ENCODE data around the gene TMEM63A. TPM values are rescaled to one million over a fixed set of nuclear protein-coding genes. Genes with fewer than 3 reads are reported as not detected.
"Not testable (repeated sequence)": the region's sequence is repeated elsewhere in the genome, so short reads cannot be mapped to it uniquely, and the experiment has no call there.

TMEM63A gene
- total RNA-seq, 1 donor from 2014 or later = 33.5 TPM

DNA sequence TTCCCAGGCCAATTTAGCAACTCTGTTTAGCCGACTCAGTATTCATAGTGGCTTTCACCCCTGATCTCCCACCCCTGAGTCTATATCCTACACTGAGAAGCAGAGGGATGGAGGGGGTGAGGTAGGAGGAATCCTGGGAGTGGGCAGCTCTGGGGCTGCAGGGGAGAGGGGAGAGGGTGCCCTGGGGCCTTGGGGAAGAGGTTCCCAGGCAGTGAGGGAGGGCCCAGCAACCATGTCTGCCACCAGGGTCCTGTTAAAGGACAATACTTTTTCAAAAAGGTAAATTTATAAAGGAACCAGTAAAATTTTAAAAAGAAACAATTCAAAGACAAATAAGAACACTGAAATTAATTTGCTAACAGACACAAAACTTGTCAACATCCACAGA lies 42.0 kb downstream of the TMEM63A start:
- H3K27me3 Mint-ChIP-seq (ENCODE audit: low read depth) = no peaks in the 10 kb centered on the region
- H3K4me1 Mint-ChIP-seq (ENCODE audit: low read depth) = no peaks in the 10 kb centered on the region
- intact Hi-C loops (cut with micrococcal nuclease) = no loop called here
- H3K9me3 Mint-ChIP-seq = no peaks in the 10 kb centered on the region
- no peak overlapping the region for H3K4me3 Mint-ChIP-seq (ENCODE audit: low read depth)
- H3K36me3 Mint-ChIP-seq (ENCODE audit: low read depth) = no peaks in the 10 kb centered on the region
- DNase-seq (ENCODE audit: low spot score) = no peak
- no peak overlapping the region for H3K27ac Mint-ChIP-seq

DNA sequence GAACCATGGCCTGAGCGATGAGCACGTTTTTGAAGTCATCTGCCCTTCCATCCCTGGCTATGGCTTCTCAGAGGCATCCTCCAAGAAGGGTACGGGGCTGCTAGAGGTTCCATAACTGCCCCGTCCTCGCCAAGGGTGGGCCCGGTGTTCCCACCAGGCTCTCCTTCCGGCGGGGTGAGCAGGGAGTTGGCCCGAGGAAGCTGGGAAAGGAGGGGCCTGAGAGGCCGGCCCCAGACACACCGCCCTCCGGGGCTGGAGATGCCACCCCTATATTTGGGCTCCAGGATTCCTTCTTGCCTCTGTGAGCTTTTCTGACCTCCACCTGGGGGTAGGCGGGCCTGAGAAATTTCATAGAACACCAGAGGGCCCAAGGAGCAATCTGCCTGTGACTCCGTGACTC lies 43.4 kb downstream of the TMEM63A start:
- Mint-ChIP-seq H3K9me3 (no peaks in the 10 kb centered on the region), H3K27me3 (ENCODE audit: low read depth) (no peaks in the 10 kb centered on the region), H3K36me3 (ENCODE audit: low read depth) (no peaks in the 10 kb centered on the region), H3K4me1 (ENCODE audit: low read depth) (no peaks in the 10 kb centered on the region), H3K4me3 (ENCODE audit: low read depth) (no peak overlapping the region), H3K27ac (no peak overlapping the region)
- no peak for DNase-seq (ENCODE audit: low spot score)
- intact Hi-C loops (cut with micrococcal nuclease) = no loop called here

DNA sequence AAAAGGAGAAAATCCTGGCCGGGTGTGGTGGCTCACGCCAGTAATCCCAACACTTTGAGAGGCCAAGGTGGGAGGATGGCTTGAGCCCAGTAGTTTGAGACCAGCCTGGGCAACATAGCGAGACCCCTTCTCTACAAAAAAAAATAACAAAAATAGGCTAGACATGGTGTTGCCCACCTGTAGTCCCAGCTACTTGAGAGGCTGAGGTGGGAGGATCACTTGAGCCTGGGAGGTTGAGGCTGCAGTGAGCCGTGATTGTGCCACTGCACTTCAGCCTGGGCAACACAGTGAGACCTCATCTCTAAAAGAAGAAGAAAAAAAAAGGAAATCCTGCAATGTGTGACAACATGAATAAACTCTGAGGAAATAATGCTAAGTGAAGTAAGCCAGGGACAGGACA lies 45.9 kb downstream of the TMEM63A start:
- H3K27ac Mint-ChIP-seq; intact Hi-C loops (cut with micrococcal nuclease): not testable (repeated sequence)

DNA sequence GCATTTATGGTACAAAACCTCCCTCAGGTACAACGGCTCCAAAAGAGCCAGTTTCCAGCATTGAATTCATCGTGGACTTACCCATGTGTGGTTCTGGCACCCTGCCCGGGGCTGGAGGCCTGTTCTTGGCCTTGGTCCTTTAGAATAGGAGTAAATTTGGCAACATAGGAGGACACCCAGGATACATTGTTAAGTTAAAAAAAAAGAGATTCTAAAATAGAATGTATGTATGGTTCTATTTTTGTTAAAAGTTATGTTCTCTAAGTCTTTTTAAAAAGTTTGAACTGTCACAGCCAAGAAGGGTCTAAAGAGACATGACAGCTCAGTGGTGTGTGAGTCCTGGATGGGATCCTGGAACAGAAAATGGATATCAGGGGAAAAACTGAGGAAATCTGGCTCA lies 46.3 kb downstream of the TMEM63A start:
- intact Hi-C loops (cut with micrococcal nuclease) = no loop called here
- H3K4me3 Mint-ChIP-seq (ENCODE audit: low read depth) = no peak overlapping the region
- H3K4me1 Mint-ChIP-seq (ENCODE audit: low read depth) = no peaks in the 10 kb centered on the region
- no peaks in the 10 kb centered on the region for H3K9me3 Mint-ChIP-seq
- no peak overlapping the region for H3K27ac Mint-ChIP-seq
- no peak for DNase-seq (ENCODE audit: low spot score)
- H3K27me3 Mint-ChIP-seq (ENCODE audit: low read depth) = no peaks in the 10 kb centered on the region
- no peaks in the 10 kb centered on the region for H3K36me3 Mint-ChIP-seq (ENCODE audit: low read depth)

More for the DNA sequence above, 45.9 kb downstream of the TMEM63A start:
- not testable (repeated sequence) for H3K4me1 Mint-ChIP-seq (ENCODE audit: low read depth); H3K4me3 Mint-ChIP-seq (ENCODE audit: low read depth); H3K36me3 Mint-ChIP-seq (ENCODE audit: low read depth); H3K9me3 Mint-ChIP-seq; DNase-seq (ENCODE audit: low spot score); H3K27me3 Mint-ChIP-seq (ENCODE audit: low read depth)

DNA sequence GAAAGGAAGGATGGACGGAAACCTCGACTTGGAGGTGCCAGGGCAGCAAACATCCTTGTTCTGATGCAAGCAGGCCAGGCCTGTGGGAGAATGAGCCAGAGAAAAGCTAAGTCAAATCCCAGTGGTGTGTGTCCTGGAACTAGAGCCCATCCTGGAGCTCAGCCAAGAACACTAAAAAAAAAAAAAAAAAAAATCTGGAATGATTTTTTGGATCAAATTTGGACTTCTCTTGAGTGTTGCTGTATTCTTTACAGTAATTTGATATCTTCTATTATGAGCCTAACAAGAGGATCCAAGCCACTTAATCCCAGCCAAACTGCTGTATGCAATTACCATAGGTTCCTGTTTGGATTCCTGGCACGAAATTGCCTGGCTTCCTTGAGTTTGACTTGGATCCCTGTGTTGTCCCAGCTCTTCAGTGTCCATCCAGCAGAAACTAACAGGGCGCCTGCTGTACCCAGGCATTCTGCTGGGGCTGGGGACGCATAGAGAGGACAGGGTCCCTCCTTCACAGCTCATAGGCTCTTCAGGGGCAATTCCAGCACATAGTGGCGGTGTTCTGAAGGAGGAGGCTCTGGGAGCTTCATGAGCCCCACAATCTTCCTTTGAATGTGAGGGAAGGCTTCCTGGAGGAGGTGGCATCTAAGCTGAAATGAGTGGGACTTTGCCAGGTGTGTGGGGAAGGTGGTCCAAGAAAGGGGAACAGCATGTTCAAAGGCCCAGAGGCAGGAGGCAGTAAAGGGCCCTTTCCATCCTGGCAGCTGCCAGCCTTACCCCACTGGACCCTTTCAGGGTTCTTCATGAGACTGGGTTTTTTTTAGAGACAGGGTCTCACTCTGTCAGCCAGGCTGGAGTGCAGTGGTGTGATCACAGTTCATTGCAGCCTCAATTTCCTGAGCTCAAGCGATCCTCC lies 47.5 kb downstream of the TMEM63A start:
- Mint-ChIP-seq H3K27ac (no peak overlapping the region), H3K36me3 (ENCODE audit: low read depth) (no peaks in the 10 kb centered on the region), H3K4me1 (ENCODE audit: low read depth) (no peaks in the 10 kb centered on the region), H3K4me3 (ENCODE audit: low read depth) (no peak overlapping the region), H3K27me3 (ENCODE audit: low read depth) (no peaks in the 10 kb centered on the region), H3K9me3 (no peaks in the 10 kb centered on the region)
- intact Hi-C loops (cut with micrococcal nuclease) = no loop called here
- DNase-seq (ENCODE audit: low spot score) = no peak

DNA sequence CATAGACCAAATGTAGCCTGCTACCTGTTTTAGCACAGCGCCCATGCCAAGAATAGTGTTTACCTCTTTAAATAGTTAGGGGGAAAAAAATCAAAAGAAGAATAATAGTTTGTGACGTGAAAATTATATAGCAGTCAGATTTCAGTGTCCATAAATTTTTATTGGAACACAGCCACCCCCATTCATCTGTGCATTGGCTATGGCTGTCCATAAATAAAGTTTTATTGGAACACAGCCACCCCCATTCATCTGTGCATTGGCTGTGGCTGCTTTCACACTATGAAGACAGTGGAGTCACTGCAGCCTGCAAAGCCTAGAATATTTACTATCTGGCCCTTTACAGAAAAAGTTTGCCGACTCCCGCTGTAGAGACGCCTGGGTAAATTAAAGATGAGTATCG lies 51.3 kb downstream of the TMEM63A start:
- Mint-ChIP-seq H3K36me3 (ENCODE audit: low read depth) (no peaks in the 10 kb centered on the region), H3K4me3 (ENCODE audit: low read depth) (no peak overlapping the region), H3K9me3 (no peaks in the 10 kb centered on the region), H3K4me1 (ENCODE audit: low read depth) (no peaks in the 10 kb centered on the region), H3K27me3 (ENCODE audit: low read depth) (no peaks in the 10 kb centered on the region), H3K27ac (no peak overlapping the region)
- intact Hi-C loops (cut with micrococcal nuclease) = no loop called here
- no peak for DNase-seq (ENCODE audit: low spot score)

DNA sequence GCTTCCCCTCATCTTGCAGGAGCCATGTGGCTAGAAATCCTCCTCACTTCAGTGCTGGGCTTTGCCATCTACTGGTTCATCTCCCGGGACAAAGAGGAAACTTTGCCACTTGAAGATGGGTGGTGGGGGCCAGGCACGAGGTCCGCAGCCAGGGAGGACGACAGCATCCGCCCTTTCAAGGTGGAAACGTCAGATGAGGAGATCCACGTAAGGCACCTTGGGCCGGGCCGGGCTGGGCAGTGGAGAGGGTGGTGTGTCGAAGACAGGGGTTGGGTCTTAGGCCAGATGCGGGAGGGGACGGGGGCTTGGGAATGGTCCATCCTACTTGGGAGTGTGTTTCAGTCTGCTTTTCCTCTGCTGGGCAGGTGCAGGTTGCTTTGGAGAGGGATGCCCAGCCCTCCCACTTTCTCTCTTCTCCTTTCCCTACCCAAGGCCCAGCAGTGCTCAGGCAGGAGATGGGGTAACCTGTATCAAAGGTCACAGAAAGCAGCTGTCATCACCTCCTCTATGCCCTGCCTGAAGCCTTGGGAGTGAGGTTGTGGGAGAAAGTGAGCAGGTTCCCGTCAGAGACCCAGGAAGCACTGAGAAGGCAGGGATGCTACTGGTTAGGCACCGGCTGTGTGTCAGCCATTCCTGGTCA lies 53.4 kb downstream of the TMEM63A start:
- no peaks in the 10 kb centered on the region for H3K9me3 Mint-ChIP-seq
- no peaks in the 10 kb centered on the region for H3K4me1 Mint-ChIP-seq (ENCODE audit: low read depth)
- no peak for DNase-seq (ENCODE audit: low spot score)
- intact Hi-C loops (cut with micrococcal nuclease) = no loop called here
- no peaks in the 10 kb centered on the region for H3K27me3 Mint-ChIP-seq (ENCODE audit: low read depth)
- no peaks in the 10 kb centered on the region for H3K36me3 Mint-ChIP-seq (ENCODE audit: low read depth)
- no peak overlapping the region for H3K27ac Mint-ChIP-seq
- H3K4me3 Mint-ChIP-seq (ENCODE audit: low read depth) = no peak overlapping the region

DNA sequence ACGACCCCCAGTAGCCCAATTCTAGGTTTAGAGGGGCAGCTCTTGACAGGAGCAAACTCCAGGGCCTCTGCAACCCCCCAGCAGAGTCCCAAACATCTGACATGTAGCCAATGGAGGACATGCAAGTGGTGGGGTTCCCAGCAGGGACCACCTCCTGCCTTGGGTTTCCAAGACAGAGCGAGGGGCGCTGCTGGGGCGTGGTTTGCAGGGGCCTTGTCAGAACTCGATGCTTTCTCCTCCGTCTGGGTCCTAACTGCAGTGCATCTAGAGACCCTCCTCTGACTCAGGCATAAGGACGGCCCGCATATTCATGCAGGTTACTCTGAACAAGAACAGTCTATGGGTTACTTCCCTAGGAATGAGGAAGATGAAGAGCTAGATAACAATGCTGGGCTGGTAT lies 55.1 kb downstream of the TMEM63A start:
- intact Hi-C loops (cut with micrococcal nuclease) = no loop called here
- Mint-ChIP-seq H3K9me3 (no peaks in the 10 kb centered on the region), H3K27ac (no peak overlapping the region), H3K4me3 (ENCODE audit: low read depth) (no peak overlapping the region), H3K27me3 (ENCODE audit: low read depth) (no peaks in the 10 kb centered on the region), H3K36me3 (ENCODE audit: low read depth) (no peaks in the 10 kb centered on the region), H3K4me1 (ENCODE audit: low read depth) (no peaks in the 10 kb centered on the region)
- no peak for DNase-seq (ENCODE audit: low spot score)

DNA sequence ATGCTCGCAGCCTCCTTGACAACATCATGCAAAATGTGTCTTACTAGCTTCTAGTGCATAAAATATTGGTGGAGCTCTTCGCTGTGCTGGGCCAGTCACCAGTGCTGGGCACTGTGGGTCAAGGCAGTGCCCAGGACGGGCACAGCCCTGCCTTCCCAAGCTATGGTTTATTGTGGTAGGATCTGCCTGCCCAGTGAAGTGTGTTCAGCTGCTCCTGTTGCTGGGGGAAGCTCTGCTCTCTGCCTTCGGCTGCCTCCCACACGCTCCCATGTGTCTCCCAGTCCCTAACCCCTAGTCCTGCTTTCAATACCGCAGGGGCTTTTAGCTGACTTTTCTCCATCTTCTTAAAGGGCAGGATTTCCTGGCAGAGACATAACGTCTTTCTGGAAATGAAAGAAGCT lies 56.6 kb downstream of the TMEM63A start:
- no peaks in the 10 kb centered on the region for H3K9me3 Mint-ChIP-seq
- peaks cover 1% of the 10 kb centered on the region for H3K27me3 Mint-ChIP-seq (ENCODE audit: low read depth)
- intact Hi-C loops (cut with micrococcal nuclease) = no loop called here
- DNase-seq (ENCODE audit: low spot score) = no peak
- no peak overlapping the region for H3K27ac Mint-ChIP-seq
- H3K4me3 Mint-ChIP-seq (ENCODE audit: low read depth) = no peak overlapping the region
- H3K4me1 Mint-ChIP-seq (ENCODE audit: low read depth) = no peaks in the 10 kb centered on the region
- no peaks in the 10 kb centered on the region for H3K36me3 Mint-ChIP-seq (ENCODE audit: low read depth)

DNA sequence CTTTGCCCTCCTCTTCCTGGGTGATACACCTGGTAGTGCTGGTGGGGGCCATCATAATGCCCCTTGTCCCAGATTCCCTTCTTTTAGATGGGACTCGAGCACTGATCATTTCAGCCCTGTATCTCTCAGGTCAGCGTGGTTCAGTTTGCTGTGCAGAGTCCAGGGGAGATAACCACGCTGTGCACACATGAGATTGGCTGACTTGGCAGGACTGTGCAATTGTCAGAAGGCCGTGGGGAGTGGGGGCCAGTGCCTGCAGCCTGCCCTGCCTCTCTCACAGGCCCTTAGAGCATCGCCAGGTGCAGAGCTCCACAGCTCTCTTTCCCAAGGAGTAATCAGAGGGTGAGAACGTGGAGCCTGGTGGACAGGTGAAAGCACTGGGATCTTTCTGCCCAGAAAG lies 57.1 kb downstream of the TMEM63A start:
- no peaks in the 10 kb centered on the region for H3K9me3 Mint-ChIP-seq
- H3K27ac Mint-ChIP-seq = no peak overlapping the region
- no peak for DNase-seq (ENCODE audit: low spot score)
- intact Hi-C loops (cut with micrococcal nuclease) = no loop called here
- no peaks in the 10 kb centered on the region for H3K4me1 Mint-ChIP-seq (ENCODE audit: low read depth)
- H3K4me3 Mint-ChIP-seq (ENCODE audit: low read depth) = no peak overlapping the region
- H3K36me3 Mint-ChIP-seq (ENCODE audit: low read depth) = no peaks in the 10 kb centered on the region
- peaks cover 1% of the 10 kb centered on the region for H3K27me3 Mint-ChIP-seq (ENCODE audit: low read depth)

DNA sequence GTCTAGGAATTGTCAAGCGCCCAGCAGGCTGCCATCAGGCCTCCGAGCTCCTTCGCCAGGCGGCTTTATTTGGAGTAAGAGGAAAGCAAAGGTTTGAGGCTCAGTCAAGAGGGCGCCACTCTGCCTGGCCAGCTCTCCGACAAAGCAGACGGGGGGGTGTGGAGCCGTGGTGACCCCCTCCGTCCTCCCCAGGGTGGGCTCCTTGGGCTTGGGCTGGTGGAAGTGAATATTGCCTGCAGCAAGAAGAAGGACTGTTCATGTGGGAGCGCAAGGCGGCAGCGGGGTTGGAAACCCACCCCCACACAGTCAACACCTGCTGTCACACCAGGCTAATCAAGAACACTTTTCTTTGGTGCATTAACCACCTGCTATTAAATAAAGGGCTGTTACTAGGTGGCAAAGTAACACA lies 57.6 kb downstream of the TMEM63A start:
- peaks cover 1% of the 10 kb centered on the region for H3K27me3 Mint-ChIP-seq (ENCODE audit: low read depth)
- H3K36me3 Mint-ChIP-seq (ENCODE audit: low read depth) = no peaks in the 10 kb centered on the region
- intact Hi-C loops (cut with micrococcal nuclease) = no loop called here
- no peaks in the 10 kb centered on the region for H3K4me1 Mint-ChIP-seq (ENCODE audit: low read depth)
- no peaks in the 10 kb centered on the region for H3K9me3 Mint-ChIP-seq
- no peak overlapping the region for H3K27ac Mint-ChIP-seq
- no peak overlapping the region for H3K4me3 Mint-ChIP-seq (ENCODE audit: low read depth)
- DNase-seq (ENCODE audit: low spot score) = no peak

DNA sequence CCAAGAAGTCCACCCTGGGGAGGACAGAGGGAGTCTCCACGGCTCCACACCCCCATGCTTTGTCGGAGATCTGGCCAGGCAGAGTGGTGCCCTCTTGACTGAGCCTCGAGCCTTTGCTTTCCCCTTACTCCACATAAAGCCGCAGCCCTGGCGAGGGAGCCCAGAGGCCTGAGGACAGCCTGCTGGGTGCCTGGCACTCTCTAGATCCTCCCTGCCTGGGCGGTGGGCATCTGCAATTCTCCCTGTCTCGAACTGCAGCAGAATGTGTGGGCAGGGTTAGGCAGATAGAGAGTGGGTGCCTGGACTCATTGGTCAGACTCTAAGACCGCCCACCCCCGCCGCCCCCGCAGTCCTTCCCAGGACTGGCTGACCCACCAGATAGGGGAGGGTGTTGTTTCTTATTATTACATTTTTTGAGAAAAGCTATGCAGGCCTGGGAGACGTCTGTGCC lies 58.3 kb downstream of the TMEM63A start:
- no peaks in the 10 kb centered on the region for H3K36me3 Mint-ChIP-seq (ENCODE audit: low read depth)
- H3K4me1 Mint-ChIP-seq (ENCODE audit: low read depth) = no peaks in the 10 kb centered on the region
- no peaks in the 10 kb centered on the region for H3K9me3 Mint-ChIP-seq
- H3K4me3 Mint-ChIP-seq (ENCODE audit: low read depth) = no peak overlapping the region
- intact Hi-C loops (cut with micrococcal nuclease) = no loop called here
- no peak for DNase-seq (ENCODE audit: low spot score)
- H3K27ac Mint-ChIP-seq = no peak overlapping the region
- peaks cover 1% of the 10 kb centered on the region for H3K27me3 Mint-ChIP-seq (ENCODE audit: low read depth)

DNA sequence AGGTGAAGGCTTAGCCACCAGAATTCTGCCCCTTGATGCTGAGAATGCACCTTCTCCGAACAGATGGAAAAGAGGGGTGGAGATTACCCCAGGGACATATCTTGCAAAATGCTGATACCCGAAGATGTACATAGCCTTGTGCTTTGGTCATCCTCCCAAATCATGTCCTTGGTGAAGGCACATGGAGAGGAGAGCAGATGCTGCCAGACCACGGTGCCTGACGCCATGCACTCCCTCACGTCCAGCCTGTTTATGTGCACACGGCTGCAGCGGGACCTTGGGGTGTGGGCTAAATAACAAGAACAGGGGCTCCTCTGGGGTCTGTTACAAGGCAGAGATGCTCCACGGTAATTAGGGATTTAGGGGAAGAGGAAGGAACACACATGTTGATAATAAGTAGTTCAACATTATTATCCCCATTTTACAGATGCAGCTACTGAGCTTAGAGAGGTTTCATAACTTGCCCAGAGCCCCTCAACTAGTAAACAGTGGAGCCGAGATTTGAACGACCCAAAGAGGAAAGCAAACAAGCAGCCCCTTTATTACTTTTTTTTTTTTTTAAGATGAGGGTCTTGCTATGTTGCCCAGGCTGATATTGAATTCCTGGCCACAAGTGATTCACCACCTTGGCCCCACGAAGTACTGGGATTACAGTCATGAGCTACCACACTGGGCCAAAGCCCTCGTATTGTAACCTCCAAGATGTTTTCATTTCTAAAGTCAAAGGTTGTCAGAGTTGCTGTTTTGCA lies 59.4 kb downstream of the TMEM63A start:
- Mint-ChIP-seq H3K36me3 (ENCODE audit: low read depth) (no peaks in the 10 kb centered on the region), H3K9me3 (no peaks in the 10 kb centered on the region), H3K4me3 (ENCODE audit: low read depth) (no peak overlapping the region), H3K27me3 (ENCODE audit: low read depth) (peaks cover 1% of the 10 kb centered on the region), H3K4me1 (ENCODE audit: low read depth) (peaks cover 2% of the 10 kb centered on the region), H3K27ac (no peak overlapping the region)
- no peak for DNase-seq (ENCODE audit: low spot score)
- intact Hi-C loops (cut with micrococcal nuclease) = no loop called here

Measured in activated T-helper 2 cell treated with anti-CD3 and anti-CD28 coated beads, Interferon-gamma antibody, Interleukin-2, Interleukin-4, amounts not matched to agents 10 μg/mL and 5 μg/mL and 100 μg/mL, durations not matched to agents 14 hours and 24 hours and 36 hours (primary cell).